HCT116 (cell line): ENCODE measurements around the gene PDE6A. TPM values are rescaled to one million over a fixed set of nuclear protein-coding genes. Genes with fewer than 3 reads are reported as not detected.

Experiments used
- ATAC-seq: fragments of 200-7000 bp; cut with Tn5 transposase; 2 replicates; pipeline ENCODE4 v1.9.1; 2020; ENCODE audit warnings: mild to moderate bottlenecking, moderate library complexity
- BruUV-seq: library from RNA; stranded (reverse); fragments of 400-500 nt; replicated peaks from 2 replicates; lab custom pipeline; 2021; lab: Mats Ljungman, UMichigan
- CTCF ChIA-PET: fragments of 300-600 bp; sonication (Branson Sonifier 250); formaldehyde crosslinking; loops from one replicate; lab custom pipeline; 2021; ENCODE audit warnings: antibody characterized with exemption; lab: Charles Lee
- POLR2A ChIA-PET: fragments of 300-600, 350-600 bp; sonication (Branson Sonifier 250); formaldehyde crosslinking; loops from one replicate; lab custom pipeline; 2021; ENCODE audit warnings: antibody characterized with exemption; lab: Charles Lee
- RAD21 ChIA-PET, 2 experiments: fragments of 300-600 bp; sonication (Branson Sonifier 250); formaldehyde crosslinking; loops; one replicate each; lab custom pipeline; 2023; ENCODE audit warnings: low total read pairs in 2 of 2; ENCODE audit not compliant: uncharacterized antibody in 2 of 2, unreplicated experiment in 2 of 2, low non-redundant PET in 1 of 2; lab: Charles Lee
- DNase-seq: peaks from one replicate; pipeline ENCODE4 v3.0.0-alpha.2; 2010; ENCODE audit warnings: low read depth, low spot score
- H2AFZ ChIP-seq: fragments of 200-600 bp; shearing (Covaris generic), sonication (generic); 2 replicates; pipeline ENCODE4 v1.6.1; 2017; ENCODE audit warnings: low read depth, mixed run types, mixed read lengths, antibody characterized with exemption, low read length; ENCODE audit not compliant: poor library complexity, severe bottlenecking
- H3K27ac ChIP-seq: 2 replicates; pipeline ENCODE4 v1.5.1; 2012; ENCODE audit warnings: low read depth, low read length
- H3K27me3 ChIP-seq: fragments of 200-600 bp; sonication (generic); 2 replicates; pipeline ENCODE4 v1.6.1; 2016; ENCODE audit warnings: mixed run types, low read length, mixed read lengths; ENCODE audit not compliant: insufficient read depth
- H3K36me3 ChIP-seq, 2 experiments: fragments of 200-500 bp in 1 of 2; fragments of 200-600 bp in 1 of 2; sonication (Bioruptor generic) in 1 of 2; sonication (generic) in 1 of 2; 2 replicates each; pipeline versions ENCODE4 v1.5.1 to v1.6.1; 2014 to 2016; ENCODE audit warnings: low read length in 2 of 2, inconsistent platforms in 1 of 2, mixed read lengths in 1 of 2, mixed run types in 1 of 2; ENCODE audit not compliant: insufficient read depth in 2 of 2, control insufficient read depth in 1 of 2
- H3K4me1 ChIP-seq, 2 experiments: fragments of 200-600 bp in 1 of 2; sonication (generic) in 1 of 2; 2 replicates each; pipeline versions ENCODE4 v1.5.1 to v1.6.1; 2012 to 2017; ENCODE audit warnings: low read length in 2 of 2, inconsistent platforms in 1 of 2, mild to moderate bottlenecking in 1 of 2, mixed read lengths in 1 of 2, mixed run types in 1 of 2, moderate library complexity in 1 of 2; ENCODE audit not compliant: insufficient read depth in 2 of 2, control insufficient read depth in 1 of 2
- H3K4me2 ChIP-seq: fragments of 200-600 bp; sonication (generic); 2 replicates; pipeline ENCODE4 v1.6.1; 2017; ENCODE audit warnings: mixed run types, low read length, mixed read lengths
- H3K4me3 ChIP-seq, 2 experiments: fragments of 200-600 bp in 1 of 2; sonication (generic) in 1 of 2; replicated peaks in 1 of 2; 2 replicates each; pipeline ENCODE4 v1.5.1; 2011 to 2016; ENCODE audit warnings: low read length in 2 of 2, control low read depth in 1 of 2, low read depth in 1 of 2, mild to moderate bottlenecking in 1 of 2, mixed read lengths in 1 of 2, mixed run types in 1 of 2
- H3K79me2 ChIP-seq: fragments of 200-600 bp; sonication (generic); 2 replicates; pipeline ENCODE4 v1.6.1; 2017; ENCODE audit warnings: mild to moderate bottlenecking, mixed run types, low read length, moderate library complexity, mixed read lengths; ENCODE audit not compliant: insufficient read depth
- H3K9ac ChIP-seq: fragments of 200-600 bp; sonication (generic); 2 replicates; pipeline ENCODE4 v1.6.1; 2016; ENCODE audit warnings: low read length, mixed read lengths
- H3K9me2 ChIP-seq: fragments of 200-600 bp; sonication (generic), shearing (Covaris generic); 2 replicates; pipeline ENCODE4 v1.6.1; 2017; ENCODE audit warnings: mixed run types, mild to moderate bottlenecking, moderate library complexity; ENCODE audit not compliant: insufficient read depth
- H3K9me3 ChIP-seq, 2 experiments: fragments of 200-500 bp in 1 of 2; fragments of 200-600 bp in 1 of 2; sonication (Bioruptor generic) in 1 of 2; sonication (generic) in 1 of 2; 2 replicates each; pipeline ENCODE4 v1.6.1; 2014 to 2017; ENCODE audit warnings: low read length in 2 of 2, mixed read lengths in 2 of 2, inconsistent platforms in 1 of 2, low read depth in 1 of 2, mild to moderate bottlenecking in 1 of 2, mixed run types in 1 of 2, moderate library complexity in 1 of 2; ENCODE audit not compliant: control insufficient read depth in 1 of 2, insufficient read depth in 1 of 2
- H4K20me1 ChIP-seq: fragments of 200-600 bp; sonication (generic), shearing (Covaris generic); 2 replicates; pipeline ENCODE4 v1.6.1; 2017; ENCODE audit warnings: mixed run types, mild to moderate bottlenecking, moderate library complexity; ENCODE audit not compliant: insufficient read depth
- CBX3 ChIP-seq: IDR thresholded peaks from 2 replicates; pipeline ENCODE4 v1.6.1; 2012; ENCODE audit warnings: low read depth
- ELF1 ChIP-seq: IDR thresholded peaks from 2 replicates; pipeline ENCODE4 v1.6.1; 2012; ENCODE audit warnings: low read depth, borderline replicate concordance
- EZH2phosphoT487 ChIP-seq: fragments of 200-600 bp; IDR thresholded peaks from 2 replicates; pipeline ENCODE4 v1.6.1; 2018; ENCODE audit warnings: antibody characterized with exemption, borderline replicate concordance
- FOSL1 ChIP-seq: IDR thresholded peaks from 2 replicates; pipeline ENCODE4 v1.6.1; 2012; ENCODE audit warnings: low read depth
- TCF7L2 ChIP-seq: IDR thresholded peaks from 2 replicates; pipeline ENCODE4 v1.7.0; 2011; ENCODE audit warnings: borderline replicate concordance, inconsistent platforms; ENCODE audit not compliant: insufficient read depth, insufficient read length; ENCODE audit errors: extremely low read depth
- YY1 ChIP-seq: IDR thresholded peaks from 2 replicates; pipeline ENCODE4 v1.6.1; 2011; ENCODE audit warnings: low read length, low read depth, moderate library complexity, mild to moderate bottlenecking; ENCODE audit not compliant: insufficient replicate concordance; ENCODE audit errors: extremely low read depth
- ZFX ChIP-seq: fragments of 450-650 bp; IDR thresholded peaks from 2 replicates; pipeline ENCODE4 v1.6.1; 2017
- intact Hi-C: fragments of 100-400 bp; cut with micrococcal nuclease; formaldehyde crosslinking; loops from 2 replicates; pipeline ENCODE4 v1.10.0; 2022
- total RNA-seq: library from RNA; stranded (reverse); gene quantifications from one replicate; pipeline ENCODE4 v1.2.1, GENCODE V29; 2021; ENCODE audit not compliant: unreplicated experiment
- TF ChIP-seq, protein P1 (sequence below): IDR thresholded peaks from 2 replicates; pipeline ENCODE4 v1.6.1; 2012
- TF ChIP-seq, protein P2 (sequence below): IDR thresholded peaks from 2 replicates; pipeline ENCODE4 v1.6.1; 2012

PDE6A gene
- total RNA-seq, 1 experiment from 2014 or later, result not detected

DNA sequence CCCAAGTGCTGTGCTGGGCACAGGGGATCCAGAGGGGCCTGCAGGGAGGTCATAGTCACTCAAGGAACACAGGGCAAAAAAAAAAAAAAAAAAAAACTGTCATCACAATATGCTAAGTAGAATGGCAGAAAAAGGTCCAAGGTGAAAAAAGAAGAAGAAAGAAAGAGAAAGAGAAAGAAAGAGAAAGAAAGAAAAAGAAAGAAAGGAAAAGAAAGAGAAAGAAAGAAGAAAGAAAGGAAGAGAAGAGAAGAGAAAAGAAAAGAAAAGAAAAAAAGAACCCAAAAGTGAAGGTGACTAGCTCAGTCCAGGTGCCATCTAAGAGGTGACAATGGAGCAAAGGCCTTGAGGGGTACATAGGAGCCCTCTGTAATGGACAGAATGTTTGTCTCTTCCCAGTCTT lies 73.9 kb downstream of the PDE6A start:
- TF ChIP-seq ELF1 (no peak), FOSL1 (no peak), TCF7L2 (no peak), CBX3 (no peak), YY1 (no peak), ZFX (no peak)
- no peaks in the 10 kb centered on the region for H3K79me2 ChIP-seq
- peaks cover 12% of the 10 kb centered on the region; the same call in 1 of the 2 replicates for H3K27me3 ChIP-seq
- BruUV-seq, result no TSS peak
- no peaks in the 10 kb centered on the region for H4K20me1 ChIP-seq
- no peaks in the 10 kb centered on the region for H3K36me3 ChIP-seq
- ATAC-seq (no peak), DNase-seq (no peak)
- no peak overlapping the region for H3K4me2 ChIP-seq
- no peak overlapping the region for H3K27ac ChIP-seq
- no peak overlapping the region for H3K9ac ChIP-seq
- ChIA-PET CTCF (interaction anchor here (3.0 kb wide), 1 partner anchor 18 kb away, joined by 12 read pairs; no protein-coding TSS in a partner anchor), POLR2A (interaction anchor here (0.7 kb wide), 1 partner anchor 122 kb away, joined by 4 read pairs; no protein-coding TSS in a partner anchor), RAD21 (no interaction called here)
- no peaks in the 10 kb centered on the region for H3K9me3 ChIP-seq
- no peaks in the 10 kb centered on the region for H3K4me1 ChIP-seq
- no peak overlapping the region for H3K4me3 ChIP-seq
- intact Hi-C loops, result no loop called here
- no peaks in the 10 kb centered on the region for H3K9me2 ChIP-seq
- H2AFZ ChIP-seq, result no peak overlapping the region

DNA sequence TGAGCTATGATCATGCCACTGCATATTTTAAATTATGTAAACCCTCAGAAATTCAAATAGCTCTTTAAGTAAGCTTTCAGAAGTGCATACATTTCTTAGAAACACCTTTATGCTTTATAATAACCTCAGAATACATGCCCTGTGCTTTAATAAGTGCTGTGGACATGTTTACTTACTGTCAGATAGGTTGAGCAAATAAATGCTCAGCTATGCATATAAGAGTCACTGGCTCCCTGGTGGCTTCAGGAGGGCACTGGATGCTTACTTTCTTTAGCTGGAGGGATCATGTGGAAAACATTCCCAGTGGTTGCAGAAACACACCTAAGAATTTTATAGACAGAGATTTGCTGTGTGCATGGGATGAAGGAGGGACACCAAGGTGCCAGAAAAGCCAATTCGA lies 74.4 kb downstream of the PDE6A start:
- Histone ChIP-seq H3K9ac (no peak overlapping the region), H3K36me3 (no peaks in the 10 kb centered on the region), H3K27me3 (peaks cover 12% of the 10 kb centered on the region; the same call in 1 of the 2 replicates), H3K27ac (no peak overlapping the region), H3K9me2 (no peaks in the 10 kb centered on the region), H3K4me1 (no peaks in the 10 kb centered on the region), H3K4me3 (no peak overlapping the region), H3K9me3 (no peaks in the 10 kb centered on the region), H3K4me2 (no peak overlapping the region), H3K79me2 (no peaks in the 10 kb centered on the region), H4K20me1 (no peaks in the 10 kb centered on the region), H2AFZ (no peak overlapping the region)
- intact Hi-C loops, result no loop called here
- ChIA-PET CTCF (interaction anchor here (3.0 kb wide), 1 partner anchor 17 kb away, joined by 12 read pairs; no protein-coding TSS in a partner anchor), RAD21 (no interaction called here), POLR2A (no interaction called here)
- TF ChIP-seq, protein P1, sequence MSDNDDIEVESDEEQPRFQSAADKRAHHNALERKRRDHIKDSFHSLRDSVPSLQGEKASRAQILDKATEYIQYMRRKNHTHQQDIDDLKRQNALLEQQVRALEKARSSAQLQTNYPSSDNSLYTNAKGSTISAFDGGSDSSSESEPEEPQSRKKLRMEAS, result no peak
- no peak for TF ChIP-seq EZH2phosphoT487
- TF ChIP-seq, protein P2, sequence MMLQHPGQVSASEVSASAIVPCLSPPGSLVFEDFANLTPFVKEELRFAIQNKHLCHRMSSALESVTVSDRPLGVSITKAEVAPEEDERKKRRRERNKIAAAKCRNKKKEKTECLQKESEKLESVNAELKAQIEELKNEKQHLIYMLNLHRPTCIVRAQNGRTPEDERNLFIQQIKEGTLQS, result no peak
- TF ChIP-seq ZFX, result no peak
- no TSS peak for BruUV-seq
- no peak for DNase-seq
- no peak for ATAC-seq
